Parathyroid adenoma (tissue), 2 donors: ENCODE data around the gene ADSS1.

Experiments
- H2AFZ ChIP-seq: fragments of 300-600 bp; sonication (generic); one replicate; pipeline ENCODE4 v1.7.0; 2017; ENCODE audit warnings: antibody characterized with exemption, mild to moderate bottlenecking
- H3K27ac ChIP-seq: fragments of 300-600 bp; sonication (generic); one replicate; pipeline ENCODE4 v1.7.0; 2017
- H3K27me3 ChIP-seq: fragments of 300-600 bp; sonication (generic); one replicate; pipeline ENCODE4 v1.7.0; 2017; ENCODE audit warnings: low read length; ENCODE audit not compliant: control insufficient read depth, insufficient read depth
- H3K36me3 ChIP-seq: fragments of 300-600 bp; sonication (generic); one replicate; pipeline ENCODE4 v1.7.0; 2017; ENCODE audit warnings: low read length; ENCODE audit not compliant: control insufficient read depth, insufficient read depth
- H3K4me1 ChIP-seq: fragments of 300-600 bp; sonication (generic); one replicate; pipeline ENCODE4 v1.7.0; 2017; ENCODE audit warnings: control low read depth
- H3K4me2 ChIP-seq: fragments of 300-600 bp; sonication (generic); one replicate; pipeline ENCODE4 v1.7.0; 2017; ENCODE audit warnings: low read length
- H3K4me3 ChIP-seq: fragments of 300-600 bp; sonication (generic); one replicate; pipeline ENCODE4 v1.7.0; 2017; ENCODE audit warnings: low read depth, low read length
- H3K79me2 ChIP-seq: fragments of 300-600 bp; sonication (generic); one replicate; pipeline ENCODE4 v1.7.0; 2017; ENCODE audit warnings: control low read depth
- H3K9ac ChIP-seq: fragments of 300-600 bp; sonication (generic); one replicate; pipeline ENCODE4 v1.7.0; 2017; ENCODE audit warnings: mild to moderate bottlenecking
- H3K9me3 ChIP-seq: fragments of 300-600 bp; sonication (generic); one replicate; pipeline ENCODE4 v1.7.0; 2017; ENCODE audit warnings: low read length; ENCODE audit not compliant: control insufficient read depth
- CTCF ChIP-seq: fragments of 300-600 bp; sonication (generic); IDR thresholded peaks from one replicate; pipeline ENCODE4 v1.7.0; 2017; ENCODE audit warnings: antibody characterized with exemption, mild to moderate bottlenecking
- donor health status: primary hyperparathyroidism.

Gene ADSS1

GRCh38 chr14:104677512-104678332, 46.3 kb upstream of the ADSS1 start:
- Histone ChIP-seq H3K9me3 (no peaks in the 10 kb centered on the region), H3K27ac (peak overlapping the region; percentile 78), H3K79me2 (no peaks in the 10 kb centered on the region), H3K36me3 (no peaks in the 10 kb centered on the region), H3K4me3 (peak overlapping the region; percentile 60), H2AFZ (peak overlapping the region; percentile 100), H3K4me1 (peaks cover 18% of the 10 kb centered on the region), H3K27me3 (no peaks in the 10 kb centered on the region), H3K9ac (peak overlapping the region; percentile 76), H3K4me2 (peak overlapping the region; percentile 80)
- no peak for TF ChIP-seq CTCF

DNA sequence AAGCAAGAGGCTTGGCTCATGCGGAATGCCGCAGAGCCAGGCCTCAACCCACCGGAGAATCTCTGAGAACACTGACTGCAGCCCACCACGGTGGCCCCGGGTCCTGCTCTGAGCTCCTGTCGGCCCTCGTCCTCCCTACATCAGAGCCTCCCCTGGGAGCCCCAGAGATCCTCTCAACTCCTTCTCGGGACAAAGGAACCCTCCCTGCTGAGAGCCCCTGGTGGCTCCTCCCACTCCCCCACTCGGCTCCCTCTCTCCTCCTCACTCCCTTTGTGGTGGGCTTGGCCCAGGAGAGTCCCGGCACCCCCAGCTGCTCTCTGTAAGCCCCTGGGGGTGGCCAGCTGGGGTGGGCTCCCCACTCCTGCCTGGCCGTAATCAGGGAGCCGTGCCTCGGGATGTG, 45.7 kb upstream of the ADSS1 start:
- Histone ChIP-seq H3K4me3 (peak overlapping the region; percentile 60), H3K27me3 (no peaks in the 10 kb centered on the region), H3K27ac (peak overlapping the region; percentile 78), H3K4me1 (peaks cover 18% of the 10 kb centered on the region), H3K9me3 (no peaks in the 10 kb centered on the region), H3K9ac (peak overlapping the region; percentile 76), H3K79me2 (no peaks in the 10 kb centered on the region), H2AFZ (peak overlapping the region; percentile 100), H3K4me2 (peak overlapping the region; percentile 80), H3K36me3 (no peaks in the 10 kb centered on the region)
- no peak for TF ChIP-seq CTCF

- Histone ChIP-seq H3K79me2 (no peaks in the 10 kb centered on the region), H3K27ac (no peak overlapping the region), H3K4me2 (no peak overlapping the region), H3K4me1 (peaks cover 18% of the 10 kb centered on the region), H3K36me3 (no peaks in the 10 kb centered on the region), H3K27me3 (no peaks in the 10 kb centered on the region), H2AFZ (peak overlapping the region; percentile 100), H3K4me3 (no peak overlapping the region), H3K9ac (no peak overlapping the region), H3K9me3 (no peaks in the 10 kb centered on the region)
- TF ChIP-seq CTCF: no peak
Measured at GRCh38 chr14:104678901-104679705, 44.9 kb upstream of the ADSS1 start.

- no peak overlapping the region for H2AFZ ChIP-seq
- no peaks in the 10 kb centered on the region for H3K27me3 ChIP-seq
- no peak overlapping the region for H3K27ac ChIP-seq
- peaks cover 18% of the 10 kb centered on the region for H3K4me1 ChIP-seq
- TF ChIP-seq CTCF: no peak
- no peak overlapping the region for H3K9ac ChIP-seq
- H3K79me2 ChIP-seq: no peaks in the 10 kb centered on the region
- no peaks in the 10 kb centered on the region for H3K36me3 ChIP-seq
- H3K9me3 ChIP-seq: no peaks in the 10 kb centered on the region
- no peak overlapping the region for H3K4me2 ChIP-seq
- no peak overlapping the region for H3K4me3 ChIP-seq
Measured at GRCh38 chr14:104680056-104680805, 43.8 kb upstream of the ADSS1 start.
